ENCODE data around the gene BMPR2.

DNA sequence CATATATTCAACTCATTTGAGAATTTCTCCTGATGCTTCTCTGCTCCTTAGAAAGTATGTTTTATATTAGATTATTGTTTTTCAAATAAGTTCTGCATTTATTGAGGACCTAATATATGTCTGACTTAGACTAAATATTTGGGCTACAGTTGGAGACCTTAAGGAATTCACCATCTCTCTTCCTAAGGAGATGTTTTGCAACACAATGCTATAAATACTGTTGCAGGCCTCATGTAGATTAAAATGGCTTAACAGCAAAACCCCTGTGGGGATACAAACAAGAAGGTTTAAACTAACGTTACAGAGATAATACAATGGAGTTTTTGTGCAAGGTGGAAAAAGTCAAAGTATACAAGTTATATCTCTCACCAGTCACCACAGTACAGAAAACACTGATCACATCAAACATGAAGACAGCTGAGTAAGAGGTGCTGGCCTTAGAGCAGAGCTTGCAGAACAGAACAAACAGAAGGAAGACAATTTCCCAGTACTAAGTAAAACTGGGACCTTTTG, 20.1 kb upstream of the BMPR2 start:
- TF ChIP-seq ZBTB33 (IDR thresholded peaks at IDR 0.05; ENCODE audit: borderline replicate concordance, low read depth) = no peak
- TF ChIP-seq, protein P1, sequence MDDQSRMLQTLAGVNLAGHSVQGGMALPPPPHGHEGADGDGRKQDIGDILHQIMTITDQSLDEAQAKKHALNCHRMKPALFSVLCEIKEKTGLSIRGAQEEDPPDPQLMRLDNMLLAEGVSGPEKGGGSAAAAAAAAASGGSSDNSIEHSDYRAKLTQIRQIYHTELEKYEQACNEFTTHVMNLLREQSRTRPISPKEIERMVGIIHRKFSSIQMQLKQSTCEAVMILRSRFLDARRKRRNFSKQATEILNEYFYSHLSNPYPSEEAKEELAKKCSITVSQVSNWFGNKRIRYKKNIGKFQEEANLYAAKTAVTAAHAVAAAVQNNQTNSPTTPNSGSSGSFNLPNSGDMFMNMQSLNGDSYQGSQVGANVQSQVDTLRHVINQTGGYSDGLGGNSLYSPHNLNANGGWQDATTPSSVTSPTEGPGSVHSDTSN (IDR thresholded peaks at IDR 0.05) = no peak
- TF ChIP-seq, protein P2, sequence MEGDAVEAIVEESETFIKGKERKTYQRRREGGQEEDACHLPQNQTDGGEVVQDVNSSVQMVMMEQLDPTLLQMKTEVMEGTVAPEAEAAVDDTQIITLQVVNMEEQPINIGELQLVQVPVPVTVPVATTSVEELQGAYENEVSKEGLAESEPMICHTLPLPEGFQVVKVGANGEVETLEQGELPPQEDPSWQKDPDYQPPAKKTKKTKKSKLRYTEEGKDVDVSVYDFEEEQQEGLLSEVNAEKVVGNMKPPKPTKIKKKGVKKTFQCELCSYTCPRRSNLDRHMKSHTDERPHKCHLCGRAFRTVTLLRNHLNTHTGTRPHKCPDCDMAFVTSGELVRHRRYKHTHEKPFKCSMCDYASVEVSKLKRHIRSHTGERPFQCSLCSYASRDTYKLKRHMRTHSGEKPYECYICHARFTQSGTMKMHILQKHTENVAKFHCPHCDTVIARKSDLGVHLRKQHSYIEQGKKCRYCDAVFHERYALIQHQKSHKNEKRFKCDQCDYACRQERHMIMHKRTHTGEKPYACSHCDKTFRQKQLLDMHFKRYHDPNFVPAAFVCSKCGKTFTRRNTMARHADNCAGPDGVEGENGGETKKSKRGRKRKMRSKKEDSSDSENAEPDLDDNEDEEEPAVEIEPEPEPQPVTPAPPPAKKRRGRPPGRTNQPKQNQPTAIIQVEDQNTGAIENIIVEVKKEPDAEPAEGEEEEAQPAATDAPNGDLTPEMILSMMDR (IDR thresholded peaks at IDR 0.05) = no peak
